LHCN-M2 (cell line): Measurements from ENCODE around the gene PPP1R16B. TPM values are rescaled to one million over a fixed set of nuclear protein-coding genes. Genes with fewer than 3 reads are reported as not detected.

ENCODE experiments used
- DNase-seq: peaks from one replicate; pipeline ENCODE4 v3.0.0-alpha.2; 2012; ENCODE audit warnings: low read depth
- total RNA-seq: library from RNA; depleted of rRNA; stranded (reverse); fragments of >200 nt; gene quantifications from 2 replicates; pipeline ENCODE4 v1.2.3, GENCODE V29; 2014

PPP1R16B gene
- total RNA-seq, 1 experiment from 2014 or later, result not detected

DNA sequence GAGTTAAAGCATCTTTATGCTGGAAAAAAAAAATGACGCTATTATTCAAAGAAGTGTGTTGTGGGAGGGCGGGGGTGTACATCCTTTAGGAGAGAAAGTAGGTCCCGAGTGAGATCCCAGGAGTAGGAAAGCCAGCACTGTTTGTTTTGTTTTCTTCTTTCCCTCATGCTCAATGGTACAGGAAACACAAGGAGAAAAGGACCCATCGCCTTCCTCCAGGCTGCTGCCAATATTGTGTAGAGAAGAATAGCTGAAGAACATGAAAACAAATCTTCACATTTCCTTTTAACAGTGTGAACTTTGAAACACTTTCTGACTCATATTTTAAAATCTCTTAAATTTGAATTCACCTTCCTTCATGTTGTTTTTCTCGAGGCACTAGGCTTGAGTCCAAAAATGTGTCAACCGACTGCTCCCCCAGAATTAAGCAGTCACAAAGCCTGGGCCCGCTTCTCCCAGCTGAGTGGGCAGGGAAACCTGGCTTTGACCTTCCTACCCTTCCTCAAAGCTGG lies 22.3 kb downstream of the PPP1R16B start:
- DNase-seq, result no peak

DNA sequence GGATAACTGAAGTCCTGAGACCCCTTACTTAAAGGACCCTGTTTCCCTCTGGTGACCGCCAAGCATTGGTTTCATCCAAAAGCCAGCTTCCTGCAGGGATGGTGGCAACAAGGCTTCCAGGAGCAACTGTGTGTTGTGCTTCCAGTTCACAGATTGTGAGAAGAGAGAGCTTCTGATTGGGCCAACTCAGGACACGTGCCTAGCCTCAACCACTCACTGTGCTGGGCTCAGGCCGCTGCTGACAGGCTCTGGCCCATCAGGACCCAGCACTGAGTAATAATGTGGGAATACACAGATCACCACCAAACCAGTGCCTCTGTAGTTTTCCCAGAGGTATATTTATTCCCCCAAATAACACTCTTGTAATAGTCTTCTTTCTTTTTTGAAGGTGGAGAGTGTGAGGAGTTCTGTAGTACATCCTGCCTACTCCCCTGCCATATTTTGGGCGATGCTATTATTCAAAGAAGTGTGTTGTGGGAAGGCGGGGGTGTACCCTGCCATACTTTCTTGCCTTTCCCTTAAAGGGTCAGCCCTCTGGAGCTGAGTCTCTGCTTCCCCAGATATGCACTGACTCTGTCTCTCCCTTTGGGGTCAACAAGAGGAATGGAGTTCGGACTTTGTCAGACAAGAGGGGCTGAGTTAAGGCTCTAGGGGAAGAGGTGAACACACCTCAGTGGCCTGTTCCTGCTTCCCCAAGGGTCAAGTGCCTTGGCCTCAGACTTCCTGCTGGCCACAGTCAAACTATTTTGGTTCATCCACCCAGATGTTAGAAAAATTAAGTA lies 23.2 kb downstream of the PPP1R16B start:
- no peak for DNase-seq

DNA sequence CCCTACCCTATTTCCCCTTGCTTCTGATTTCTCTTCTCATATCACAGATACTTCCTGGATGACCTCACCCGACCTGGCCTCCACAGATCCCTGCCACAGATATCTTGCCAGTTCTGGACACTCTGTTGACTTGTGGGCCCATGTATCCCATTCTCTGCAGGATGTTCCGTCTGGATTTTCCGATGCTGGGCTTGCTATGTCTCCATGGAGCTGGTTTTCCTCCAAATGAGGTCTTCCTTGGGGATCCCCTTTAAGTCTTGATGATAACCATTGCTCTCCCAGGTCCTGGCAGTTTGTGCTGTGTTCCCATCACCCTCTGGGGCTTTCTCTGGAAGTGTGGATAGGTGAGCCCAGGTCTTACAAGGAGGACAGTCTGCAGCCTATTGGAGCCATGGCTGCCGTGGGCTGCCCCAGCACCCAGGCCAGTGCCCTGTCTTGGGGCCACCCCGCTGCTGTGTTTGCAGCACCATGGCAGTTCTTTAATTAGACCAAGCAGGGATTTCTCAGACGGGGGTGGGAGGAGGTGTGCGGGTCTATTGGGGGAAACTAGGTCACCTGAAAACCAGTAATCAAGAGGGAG lies 23.9 kb downstream of the PPP1R16B start:
- DNase-seq, result no peak

DNA sequence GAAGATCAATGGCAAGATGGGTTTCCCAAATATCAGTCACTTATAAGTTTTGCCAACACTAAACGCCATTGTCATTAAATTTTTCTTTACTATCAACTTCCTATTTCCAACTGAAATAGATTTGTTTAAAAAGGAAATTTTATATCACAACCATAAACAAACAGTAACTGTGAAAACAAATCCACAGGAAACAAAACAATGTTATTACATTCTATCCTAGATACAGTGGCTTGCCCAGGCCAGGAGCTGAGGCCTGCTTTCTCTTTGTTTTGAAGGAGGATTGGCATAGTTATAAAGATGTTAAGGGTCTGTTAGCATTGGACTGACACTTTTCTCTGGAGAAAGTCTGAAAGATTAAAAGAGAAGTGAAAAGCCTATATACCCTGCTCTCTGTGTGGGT lies 24.9 kb downstream of the PPP1R16B start:
- DNase-seq, result no peak

DNA sequence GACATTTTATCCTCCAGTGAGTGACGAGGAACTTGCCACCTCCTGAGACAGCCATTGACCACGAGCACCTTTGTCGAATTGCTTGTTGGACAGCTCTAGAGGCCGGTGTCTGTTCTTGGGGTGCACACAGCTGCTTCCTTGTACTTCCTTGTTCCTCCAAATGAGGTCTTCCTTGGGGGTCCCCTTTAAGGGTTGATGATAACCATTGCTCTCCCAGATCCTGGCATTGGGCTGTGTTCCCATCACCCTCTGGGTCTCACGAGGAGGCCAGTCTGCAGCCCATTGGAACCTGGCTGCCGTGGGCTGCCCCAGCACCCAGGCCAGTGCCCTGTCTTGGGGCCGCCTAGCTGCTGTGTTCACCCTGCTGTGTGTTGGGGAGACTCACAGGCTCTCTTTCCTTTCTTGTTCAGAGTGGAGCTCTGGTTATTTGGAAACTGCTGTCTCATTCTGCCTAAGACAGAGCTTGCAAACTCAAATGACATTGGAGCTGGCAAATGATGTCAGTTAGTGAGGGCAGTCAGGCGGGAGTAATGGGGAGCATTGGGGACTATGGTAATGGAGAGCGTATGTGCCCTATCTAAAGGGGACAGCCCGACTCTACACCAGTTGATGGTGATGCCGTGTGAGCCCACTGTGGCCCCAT lies 25.7 kb downstream of the PPP1R16B start:
- DNase-seq, result no peak

DNA sequence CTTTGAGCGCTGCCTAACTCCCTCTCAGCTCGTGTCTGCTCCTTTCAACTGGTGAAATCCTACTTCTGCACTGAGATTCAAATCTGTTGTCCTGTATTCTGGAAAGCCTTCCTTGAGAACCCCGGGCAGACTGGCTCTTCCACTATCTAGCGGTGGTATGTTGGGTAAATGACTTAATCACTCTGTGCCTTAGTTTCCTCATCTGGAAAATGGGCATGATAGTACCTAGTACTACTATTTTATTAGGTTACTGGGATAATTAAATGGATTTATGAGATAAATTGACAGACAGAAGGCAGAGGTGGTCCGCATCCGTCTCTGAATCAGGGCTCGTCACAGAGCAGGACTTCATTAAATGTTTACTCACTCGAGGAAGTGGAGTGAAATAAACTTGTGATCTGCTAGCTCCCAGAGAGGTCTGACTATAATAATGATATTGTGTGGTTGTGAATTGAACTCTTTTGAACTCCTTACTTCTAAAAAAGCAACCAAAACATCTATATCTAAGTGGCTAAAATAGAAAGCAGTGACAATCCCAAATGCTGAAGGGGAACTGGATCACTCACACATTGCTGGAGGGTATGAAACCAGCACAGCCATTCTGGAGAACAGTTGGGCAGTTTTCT lies 26.6 kb downstream of the PPP1R16B start:
- no peak for DNase-seq

DNA sequence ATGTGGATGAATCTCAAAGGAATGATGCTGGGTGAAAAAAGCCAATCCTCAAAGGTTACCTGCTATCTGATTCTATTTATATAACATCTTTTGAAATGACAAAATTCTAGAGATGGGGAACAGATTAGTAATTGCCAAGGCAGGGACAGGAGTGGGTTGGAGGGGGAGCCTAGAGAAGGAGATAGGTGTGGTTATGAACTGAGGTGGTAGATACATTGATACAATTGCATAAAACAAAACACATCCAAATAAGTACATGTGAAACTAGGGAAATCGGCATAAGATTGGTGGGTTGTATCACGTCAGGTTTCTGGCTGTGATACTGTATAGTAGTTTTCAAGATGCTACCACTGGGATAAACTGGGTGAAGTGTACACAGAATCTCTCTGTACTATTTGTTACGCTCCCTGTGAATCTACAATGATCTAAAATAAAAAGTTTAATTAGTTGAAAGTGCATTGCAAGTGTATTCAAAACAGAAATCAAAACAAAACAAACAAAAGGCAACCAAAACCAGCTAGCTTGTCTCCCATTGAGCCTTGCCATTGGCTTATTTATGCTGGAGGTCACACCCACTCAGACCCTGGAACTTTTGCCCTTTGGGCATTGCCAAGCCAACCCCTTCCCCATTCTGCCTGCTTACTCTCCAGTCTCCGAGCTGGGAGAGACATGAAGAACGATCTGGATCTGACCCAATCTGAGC lies 27.8 kb downstream of the PPP1R16B start:
- DNase-seq, result no peak

DNA sequence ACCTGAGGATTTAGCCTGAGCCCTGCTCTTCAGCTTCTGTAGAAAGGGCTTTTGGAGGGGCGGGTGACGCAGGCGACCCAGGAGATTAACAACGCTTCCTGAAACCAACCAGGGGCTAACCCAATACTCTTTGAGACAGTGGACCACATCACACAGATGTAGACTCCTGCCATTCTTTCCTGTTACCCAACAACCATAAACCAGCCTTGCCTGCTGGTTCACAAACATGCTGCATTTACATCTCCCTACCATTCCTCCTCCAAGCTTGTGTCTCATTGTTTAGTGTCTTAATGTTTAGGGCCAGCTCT lies 28.3 kb downstream of the PPP1R16B start:
- no peak for DNase-seq

DNA sequence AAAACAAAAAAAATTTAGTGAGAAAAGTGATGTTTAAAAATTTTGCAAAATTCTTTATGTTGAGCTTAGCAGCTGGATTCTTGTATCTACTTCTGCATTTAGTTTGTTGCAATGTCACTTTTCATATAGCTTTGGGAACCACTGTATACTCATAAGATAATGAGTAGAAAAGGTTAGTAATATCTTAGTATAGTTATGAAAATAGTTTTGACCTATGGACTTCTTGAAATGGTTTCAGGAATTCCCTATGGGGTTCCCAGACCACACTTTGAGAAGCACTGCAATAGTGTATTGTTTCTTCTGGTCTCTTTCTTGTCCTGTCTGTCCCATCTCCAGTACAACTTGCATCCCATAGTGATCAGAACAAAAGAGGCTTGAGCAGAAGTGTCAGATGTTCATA lies 29.4 kb downstream of the PPP1R16B start:
- DNase-seq, result no peak

DNA sequence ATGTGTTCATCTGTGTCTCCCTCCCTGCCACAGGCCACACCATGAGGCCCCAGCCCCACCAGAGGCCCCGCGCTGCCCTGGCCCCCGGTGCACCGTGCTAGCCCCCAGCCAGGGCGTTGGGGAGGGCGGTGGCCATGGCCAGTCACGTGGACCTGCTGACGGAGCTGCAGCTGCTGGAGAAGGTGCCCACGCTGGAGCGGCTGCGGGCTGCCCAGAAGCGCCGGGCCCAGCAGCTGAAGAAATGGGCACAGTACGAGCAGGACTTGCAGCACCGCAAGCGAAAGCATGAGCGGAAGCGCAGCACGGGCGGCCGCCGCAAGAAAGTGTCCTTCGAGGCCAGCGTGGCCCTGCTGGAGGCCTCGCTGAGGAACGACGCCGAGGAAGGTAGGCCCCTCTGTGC lies 30.3 kb downstream of the PPP1R16B start:
- DNase-seq, result no peak

DNA sequence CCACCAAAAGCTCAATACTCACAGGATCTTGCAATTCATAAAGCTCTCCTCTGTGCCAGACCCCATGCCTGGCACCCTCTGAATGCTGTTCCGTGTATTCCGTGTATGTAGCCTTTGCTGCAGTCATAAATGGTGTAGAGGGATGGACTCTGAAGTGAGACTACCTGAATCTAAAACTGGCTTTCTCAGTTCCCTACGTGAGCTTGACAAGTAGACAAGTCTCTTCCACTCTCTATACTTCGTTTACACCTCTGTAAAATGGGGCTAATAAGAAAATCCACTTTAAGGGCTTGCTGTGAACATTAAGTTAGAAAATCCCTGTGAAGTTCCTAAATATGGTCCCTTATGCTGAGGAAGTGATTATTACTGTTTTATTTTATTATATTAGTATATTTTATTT lies 31.5 kb downstream of the PPP1R16B start:
- no peak for DNase-seq

DNA sequence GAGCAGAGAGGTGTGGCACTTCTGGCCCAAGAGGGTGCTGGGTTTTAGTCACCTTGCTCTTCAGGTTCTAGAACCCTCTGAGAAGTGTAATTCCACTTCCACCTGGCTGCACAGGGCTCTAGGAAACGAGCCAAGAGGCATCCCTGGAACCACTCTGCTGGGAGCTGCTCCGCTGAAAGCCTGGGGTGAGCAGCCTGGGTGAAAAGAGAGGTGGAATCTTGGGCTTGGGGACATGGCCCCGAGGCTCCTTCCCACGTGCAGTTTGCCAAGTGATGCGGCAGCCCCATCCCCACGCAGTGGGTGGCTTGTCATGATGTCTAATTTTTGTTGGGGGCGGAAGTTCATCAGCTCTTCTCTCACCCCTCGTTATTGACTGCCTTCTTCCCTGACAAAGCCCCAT lies 32.8 kb downstream of the PPP1R16B start:
- no peak for DNase-seq

DNA sequence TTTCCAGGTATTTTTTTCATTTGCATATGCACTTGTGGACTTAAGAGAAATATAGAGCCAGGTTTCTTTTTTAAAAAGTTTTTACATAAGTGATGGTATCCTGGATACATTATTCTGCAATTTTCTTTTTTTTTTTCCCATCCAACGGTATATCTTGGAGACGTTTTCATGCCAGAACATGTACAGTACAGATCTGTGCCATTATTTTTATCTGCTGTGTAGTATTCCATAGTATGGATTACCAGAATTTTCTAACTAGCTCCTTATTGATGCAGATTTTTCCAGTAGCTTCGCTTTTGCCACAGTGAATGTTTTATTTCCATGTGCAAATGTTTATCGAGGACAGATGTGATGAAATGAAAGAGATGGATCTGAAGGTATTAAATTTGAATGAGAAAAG lies 34.1 kb downstream of the PPP1R16B start:
- DNase-seq, result no peak

DNA sequence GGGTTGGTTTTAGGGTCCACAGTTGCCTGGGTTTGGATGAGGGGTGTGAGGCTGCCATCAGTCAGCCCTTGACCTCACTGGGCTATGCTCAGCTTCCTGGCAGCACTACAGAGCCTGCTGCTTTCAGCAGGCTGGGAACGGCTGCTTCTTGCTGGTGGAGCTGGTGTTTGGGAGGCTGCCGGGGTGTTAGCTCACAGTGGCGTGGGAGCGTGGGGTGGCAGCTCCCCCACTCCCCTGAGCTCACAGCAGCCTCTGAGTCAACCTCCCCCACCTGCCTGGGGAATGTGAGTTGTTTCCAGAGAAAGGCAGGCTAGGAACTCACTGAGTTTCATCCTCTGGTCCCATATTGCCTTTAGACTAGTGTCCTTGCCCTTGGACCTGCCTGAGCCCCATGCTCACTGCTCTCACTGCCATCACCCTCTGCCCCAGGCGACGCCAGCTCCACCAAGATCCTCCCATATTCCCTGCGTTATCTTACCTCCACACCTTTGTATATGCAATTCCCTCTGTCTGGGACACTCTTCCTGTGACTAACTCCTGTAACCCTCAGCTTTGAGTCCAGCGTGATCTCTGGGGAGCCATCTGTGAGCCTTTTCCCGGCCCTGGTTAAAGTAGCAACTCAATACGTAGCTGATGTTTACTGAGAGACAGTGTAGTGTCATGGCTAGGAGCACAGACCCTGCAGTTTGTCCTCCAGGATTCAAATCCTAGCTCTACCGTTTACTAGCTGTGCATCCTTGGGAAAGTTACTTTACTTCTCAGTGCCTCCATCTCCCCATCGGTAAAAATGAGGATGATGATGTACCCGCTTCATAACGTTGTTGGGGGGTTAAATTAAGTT lies 34.8 kb downstream of the PPP1R16B start:
- DNase-seq, result no peak

DNA sequence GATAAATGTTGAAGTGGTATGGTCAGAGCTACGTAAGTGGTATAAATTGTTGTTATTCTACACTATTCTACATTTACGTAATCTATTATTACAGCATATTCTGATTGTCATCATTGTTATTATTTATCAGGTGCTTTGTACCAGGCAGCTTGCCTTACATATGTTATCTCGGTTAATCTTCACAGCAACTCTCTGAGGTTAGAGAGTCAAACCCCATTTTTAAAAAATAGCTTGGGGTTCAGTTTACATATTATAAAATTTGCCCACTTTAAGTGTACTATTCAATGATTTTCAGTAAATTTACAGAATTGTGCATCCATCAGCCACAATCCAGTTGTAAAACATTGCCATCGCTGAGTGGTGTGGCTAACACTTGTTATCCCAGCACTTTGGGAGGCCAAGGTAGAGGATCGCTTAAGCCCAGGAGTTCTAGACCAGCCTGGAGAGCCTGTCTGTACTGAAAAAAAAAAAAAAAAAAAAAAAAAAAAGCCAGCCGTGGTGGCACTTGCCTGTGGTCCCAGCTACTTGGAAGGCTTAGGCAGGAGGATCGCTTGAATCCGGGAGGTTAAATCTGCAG lies 35.5 kb downstream of the PPP1R16B start:
- no peak for DNase-seq

DNA sequence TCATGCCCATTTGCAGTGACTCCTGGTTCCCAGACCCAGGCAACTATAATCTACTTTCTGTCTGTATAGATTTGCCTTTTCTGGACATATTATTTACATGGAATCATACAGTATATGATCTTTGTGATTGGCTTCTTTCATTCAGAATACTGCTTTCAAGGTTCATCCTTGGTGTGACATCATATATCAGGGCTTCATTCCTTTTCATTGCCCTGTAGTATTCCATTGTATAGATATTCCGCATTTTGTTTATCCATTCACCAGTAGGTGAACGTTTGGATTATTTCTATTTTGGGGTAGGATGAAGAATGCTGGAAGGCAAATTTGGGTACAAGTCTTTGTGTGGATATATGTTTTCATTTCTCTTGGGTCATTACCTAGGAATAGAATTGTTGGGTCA lies 36.1 kb downstream of the PPP1R16B start:
- DNase-seq, result no peak

DNA sequence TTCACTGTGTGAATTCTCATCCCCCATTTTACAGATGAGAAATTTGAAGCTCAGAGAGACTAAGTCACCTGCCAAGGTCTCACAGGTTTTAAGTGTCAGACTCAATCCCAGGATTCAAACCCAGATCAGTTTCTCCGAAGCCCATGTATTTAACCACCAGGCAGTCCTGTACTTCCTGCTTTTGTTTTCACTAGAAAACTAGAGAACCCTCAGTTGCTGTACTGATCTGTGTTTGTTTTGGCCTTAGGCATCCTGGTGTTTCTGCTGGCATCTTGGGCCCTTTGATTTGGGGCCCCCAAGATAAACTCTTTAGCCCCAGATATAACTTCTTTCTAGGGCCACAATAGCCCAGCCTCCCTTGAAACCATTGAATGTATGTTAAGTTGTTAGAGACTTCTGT lies 36.5 kb downstream of the PPP1R16B start:
- no peak for DNase-seq

DNA sequence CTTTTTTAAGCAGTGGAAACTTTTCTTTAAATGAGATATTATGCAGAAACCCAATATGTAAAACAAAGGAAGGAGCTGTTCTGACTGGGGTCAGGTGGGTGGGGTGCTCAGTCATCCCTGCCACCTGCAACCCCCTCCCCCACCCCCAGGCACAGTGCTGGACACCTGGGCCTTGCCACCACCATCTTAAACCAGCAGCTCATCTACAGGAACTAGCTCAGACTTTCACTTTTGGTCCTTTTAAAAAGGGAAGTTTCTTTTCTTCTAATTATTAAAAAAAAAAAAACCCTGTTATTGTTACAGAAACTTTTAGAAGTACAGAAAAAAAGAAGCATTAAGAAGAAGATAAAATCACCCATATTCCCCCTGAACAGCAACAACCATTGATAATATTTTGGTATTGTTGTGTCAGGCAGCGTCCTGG lies 37.1 kb downstream of the PPP1R16B start:
- no peak for DNase-seq

DNA sequence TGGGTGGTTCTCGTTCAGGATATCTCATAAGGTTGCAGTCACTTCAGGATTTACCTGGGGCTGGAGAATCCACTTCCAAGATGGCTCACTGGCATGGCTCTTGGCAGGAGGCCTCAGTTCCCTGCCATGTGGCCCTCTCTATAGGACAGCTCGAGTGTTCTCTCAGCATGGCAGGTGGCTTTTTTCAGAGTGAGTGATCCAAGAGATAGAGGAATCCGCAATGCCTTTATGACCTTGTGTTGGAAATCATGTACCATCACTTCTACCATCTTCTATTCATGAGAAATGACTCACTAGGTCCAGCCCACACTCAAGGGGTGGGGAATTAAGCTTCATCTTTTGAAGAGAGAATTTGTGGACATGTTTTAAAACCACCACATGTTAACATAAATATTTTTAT lies 37.8 kb downstream of the PPP1R16B start:
- DNase-seq, result no peak

DNA sequence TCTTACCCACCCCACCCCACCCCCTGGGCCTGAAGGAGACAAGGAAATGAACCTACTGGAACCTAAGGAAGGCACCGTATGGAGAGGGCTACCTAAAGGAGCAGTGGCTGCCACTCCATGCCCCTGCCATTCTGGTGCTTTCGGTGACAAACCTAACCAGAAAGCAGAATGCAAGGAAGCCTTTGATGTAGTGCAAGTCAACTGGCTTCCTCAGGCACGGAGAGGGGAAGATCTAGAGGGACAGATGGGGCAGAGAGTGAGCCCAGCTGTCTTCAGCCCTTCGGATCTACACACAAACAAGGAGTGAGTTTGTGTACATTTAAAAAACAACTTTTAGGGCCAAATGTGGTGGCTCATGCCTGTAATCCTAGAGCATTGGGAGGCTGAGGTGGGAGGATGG lies 39.5 kb downstream of the PPP1R16B start:
- DNase-seq, result no peak

DNA sequence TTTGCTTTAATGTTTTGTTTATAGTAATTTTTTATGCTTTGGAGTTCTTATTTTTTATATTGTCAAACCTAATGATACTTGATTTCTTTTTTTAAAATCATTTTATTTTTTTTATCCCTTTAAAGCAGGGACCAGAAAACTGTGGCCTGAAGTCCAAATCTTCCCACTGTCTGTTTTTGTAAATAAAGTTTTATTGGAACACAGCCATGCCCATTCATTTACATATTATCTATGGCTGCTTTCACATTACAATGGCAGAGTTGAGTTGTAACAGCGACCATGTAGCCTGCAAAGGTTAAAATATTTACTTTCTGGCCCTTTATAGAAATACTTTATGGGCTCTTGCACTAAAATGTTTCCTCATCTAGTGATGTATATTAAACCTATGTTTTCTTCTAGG lies 42.3 kb downstream of the PPP1R16B start:
- DNase-seq, result no peak
